GM18868 (cell line): ENCODE results near the gene AVL9.
"Not testable (repeated sequence)": the region's sequence is repeated elsewhere in the genome, so short reads cannot be mapped to it uniquely, and the experiment has no call there.

ENCODE experiments used
- ATAC-seq: cut with Tn5 transposase; IDR thresholded peaks from one replicate; pipeline ENCODE4 v1.9.1; 2021; ENCODE audit warnings: mild to moderate bottlenecking, moderate library complexity; ENCODE audit not compliant: unreplicated experiment

AVL9 gene

GRCh38 chr7:32494946-32495297, 367 bp upstream of the AVL9 start:
- peak; percentile 1 for ATAC-seq

- peak; percentile 0 for ATAC-seq
Observed at GRCh38 chr7:32496052-32496813, 944 bp downstream of the AVL9 start.

- not testable (repeated sequence) for ATAC-seq
Observed at GRCh38 chr7:32499755-32500154, 4.5 kb downstream of the AVL9 start.

GRCh38 chr7:32500216-32500615, 4.9 kb downstream of the AVL9 start:
- not testable (repeated sequence) for ATAC-seq

- ATAC-seq: peak; percentile 87
Observed at GRCh38 chr7:32500922-32501341, 5.6 kb downstream of the AVL9 start.

- no peak for ATAC-seq
Observed at GRCh38 chr7:32501522-32501921, 6.2 kb downstream of the AVL9 start.

GRCh38 chr7:32502728-32503127, 7.4 kb downstream of the AVL9 start:
- ATAC-seq: no peak

- peak; percentile 67 for ATAC-seq
Observed at GRCh38 chr7:32506266-32507054, 11.2 kb downstream of the AVL9 start.

GRCh38 chr7:32507414-32507813, 12.1 kb downstream of the AVL9 start:
- ATAC-seq: no peak

- no peak for ATAC-seq
Observed at GRCh38 chr7:32511791-32512190, 16.5 kb downstream of the AVL9 start.

GRCh38 chr7:32513210-32513609, 17.9 kb downstream of the AVL9 start:
- no peak for ATAC-seq

- peak; percentile 92 for ATAC-seq
Observed at GRCh38 chr7:32515890-32516550, 20.7 kb downstream of the AVL9 start.

GRCh38 chr7:32516551-32517100, 21.3 kb downstream of the AVL9 start:
- peak; percentile 3 for ATAC-seq

GRCh38 chr7:32518534-32519140, 23.3 kb downstream of the AVL9 start:
- ATAC-seq: no peak

GRCh38 chr7:32519763-32520162, 24.5 kb downstream of the AVL9 start:
- no peak for ATAC-seq

- no peak for ATAC-seq
Observed at GRCh38 chr7:32522746-32523530, 27.6 kb downstream of the AVL9 start.

- no peak for ATAC-seq
Observed at GRCh38 chr7:32524631-32525030, 29.3 kb downstream of the AVL9 start.

- no peak for ATAC-seq
Observed at GRCh38 chr7:32525839-32526238, 30.6 kb downstream of the AVL9 start.

GRCh38 chr7:32531402-32531801, 36.1 kb downstream of the AVL9 start:
- ATAC-seq: no peak

- ATAC-seq: no peak
Observed at GRCh38 chr7:32532086-32532485, 36.8 kb downstream of the AVL9 start.
